IPS-NIHi7 (cell line): ENCODE measurements around the gene VCPKMT.
A peak's percentile ranks its signal among the peaks of the same experiment; 100 is the strongest.

Experiments
- DNase-seq: peaks from one replicate; pipeline ENCODE4 v3.0.0; 2012; ENCODE audit warnings: mixed read lengths; ENCODE audit errors: extremely low spot score

Gene VCPKMT

GRCh38 chr14:50116181-50116956, at the start of gene VCPKMT:
TSS of gene VCPKMT (minus strand) at chr14:50116572. CDS start at chr14:50116552, 20 bp downstream.
- DNase-seq: peak; percentile 97

GRCh38 chr14:50156111-50156510, 39.7 kb upstream of the VCPKMT start:
- no peak for DNase-seq

- no peak for DNase-seq
Observed at GRCh38 chr14:50148799-50149198, 32.4 kb upstream of the VCPKMT start.

- DNase-seq: peak; percentile 21
Observed at GRCh38 chr14:50139192-50139591, 22.8 kb upstream of the VCPKMT start.

- DNase-seq: no peak
Observed at GRCh38 chr14:50127802-50128201, 11.4 kb upstream of the VCPKMT start.

- no peak for DNase-seq
Observed at GRCh38 chr14:50123062-50123461, 6.7 kb upstream of the VCPKMT start.

- no peak for DNase-seq
Observed at GRCh38 chr14:50122291-50122690, 5.9 kb upstream of the VCPKMT start.

GRCh38 chr14:50121486-50121885, 5.1 kb upstream of the VCPKMT start:
- DNase-seq: no peak

- no peak for DNase-seq
Observed at GRCh38 chr14:50117456-50117855, 1.1 kb upstream of the VCPKMT start.

GRCh38 chr14:50116966-50117365, 594 bp upstream of the VCPKMT start:
- DNase-seq: no peak

- no peak for DNase-seq
Observed at GRCh38 chr14:50113381-50114035, 2.9 kb downstream of the VCPKMT start.

GRCh38 chr14:50110323-50111037, 5.9 kb downstream of the VCPKMT start:
- no peak for DNase-seq

GRCh38 chr14:50109342-50109741, 7.0 kb downstream of the VCPKMT start:
- DNase-seq: no peak

- DNase-seq: no peak
Observed at GRCh38 chr14:50107850-50108249, 8.5 kb downstream of the VCPKMT start.

GRCh38 chr14:50106178-50106577, 10.2 kb downstream of the VCPKMT start:
- no peak for DNase-seq

- no peak for DNase-seq
Observed at GRCh38 chr14:50103558-50103957, 12.8 kb downstream of the VCPKMT start.

- no peak for DNase-seq
Observed at GRCh38 chr14:50101417-50101816, 15.0 kb downstream of the VCPKMT start.

GRCh38 chr14:50100805-50101204, 15.6 kb downstream of the VCPKMT start:
- no peak for DNase-seq

GRCh38 chr14:50099335-50099734, 17.0 kb downstream of the VCPKMT start:
- DNase-seq: no peak

GRCh38 chr14:50095895-50096294, 20.5 kb downstream of the VCPKMT start:
- DNase-seq: no peak

- no peak for DNase-seq
Observed at GRCh38 chr14:50094056-50094755, 22.2 kb downstream of the VCPKMT start.

GRCh38 chr14:50093496-50093895, 22.9 kb downstream of the VCPKMT start:
- DNase-seq: no peak
